Astrocyte (in vitro differentiated cells and primary cell): Measurements from ENCODE around the gene OR6N1.

Source experiments
- CTCF ChIP-seq: IDR thresholded peaks from 2 replicates; pipeline ENCODE4 v1.5.1; 2011; ENCODE audit warnings: low read depth, mild to moderate bottlenecking, inconsistent platforms, low read length, moderate library complexity; ENCODE audit not compliant: insufficient read depth
- EZH2 ChIP-seq: IDR thresholded peaks from 2 replicates; pipeline ENCODE4 v1.6.1; 2012; ENCODE audit warnings: mild to moderate bottlenecking, low read length, inconsistent platforms; ENCODE audit not compliant: insufficient read depth

- no peak for TF ChIP-seq CTCF
- no peak for TF ChIP-seq EZH2
These were observed 19.8 kb downstream of the OR6N1 start for GRCh38 chr1:158752155-158752712.
